SK-N-MC (cell line): ENCODE data around the gene LRRIQ1.

Experiments
- FOXP2 ChIP-seq: optimal IDR thresholded peaks from 2 replicates; pipeline ENCODE3; 2011; ENCODE audit warnings: mild to moderate bottlenecking, moderate library complexity; ENCODE audit not compliant: insufficient read depth; ENCODE audit errors: extremely low read length, control extremely low read depth
- POLR2AphosphoS5 ChIP-seq: IDR thresholded peaks from 2 replicates; pipeline ENCODE4 v1.6.1; 2012; ENCODE audit warnings: mild to moderate bottlenecking, low read depth, low read length, borderline replicate concordance

GRCh38 chr12:85016413-85016812, 19.7 kb upstream of the LRRIQ1 start:
- TF ChIP-seq FOXP2 (no peak), POLR2AphosphoS5 (no peak)
